Tibial nerve (tissue), 4 donors: ENCODE data around the gene UTRN.

Source experiments
- CTCF ChIP-seq, 5 experiments: fragments of 200-600 bp in 3 of 5; fragments of 450-650 bp in 2 of 5; sonication (generic) in 3 of 5; IDR thresholded peaks; one replicate each; pipeline ENCODE4 v1.5.1; 2016 to 2019; ENCODE audit warnings: antibody characterized with exemption in 5 of 5, mild to moderate bottlenecking in 3 of 5, moderate library complexity in 2 of 5
- EP300 ChIP-seq, 2 donors: sonication (generic); formaldehyde crosslinking; IDR thresholded peaks; one replicate each; pipeline ENCODE4 v1.6.1; 2017; ENCODE audit warnings: antibody characterized with exemption in 2 of 2, mild to moderate bottlenecking in 1 of 2
- POLR2A ChIP-seq, 2 donors: fragments of 450-650 bp; IDR thresholded peaks; one replicate each; pipeline ENCODE4 v1.6.1; 2017; ENCODE audit warnings: antibody characterized with exemption in 2 of 2, mild to moderate bottlenecking in 2 of 2, moderate library complexity in 2 of 2

- TF ChIP-seq CTCF (IDR thresholded peaks at IDR 0.05) = no peak
- TF ChIP-seq EP300 (IDR thresholded peaks at IDR 0.05) = no peak
- TF ChIP-seq POLR2A (IDR thresholded peaks at IDR 0.05) = no peak
These were observed 32.9 kb upstream of the UTRN start for GRCh38 chr6:144252259-144252658.
